GM18520 (cell line): ENCODE results near the gene ADGRL3.
"Not testable (repeated sequence)": the region's sequence is repeated elsewhere in the genome, so short reads cannot be mapped to it uniquely, and the experiment has no call there.

ENCODE experiments used
- ATAC-seq: cut with Tn5 transposase; IDR thresholded peaks from one replicate; pipeline ENCODE4 v1.9.1; 2021; ENCODE audit not compliant: unreplicated experiment

The ADGRL3 gene

DNA sequence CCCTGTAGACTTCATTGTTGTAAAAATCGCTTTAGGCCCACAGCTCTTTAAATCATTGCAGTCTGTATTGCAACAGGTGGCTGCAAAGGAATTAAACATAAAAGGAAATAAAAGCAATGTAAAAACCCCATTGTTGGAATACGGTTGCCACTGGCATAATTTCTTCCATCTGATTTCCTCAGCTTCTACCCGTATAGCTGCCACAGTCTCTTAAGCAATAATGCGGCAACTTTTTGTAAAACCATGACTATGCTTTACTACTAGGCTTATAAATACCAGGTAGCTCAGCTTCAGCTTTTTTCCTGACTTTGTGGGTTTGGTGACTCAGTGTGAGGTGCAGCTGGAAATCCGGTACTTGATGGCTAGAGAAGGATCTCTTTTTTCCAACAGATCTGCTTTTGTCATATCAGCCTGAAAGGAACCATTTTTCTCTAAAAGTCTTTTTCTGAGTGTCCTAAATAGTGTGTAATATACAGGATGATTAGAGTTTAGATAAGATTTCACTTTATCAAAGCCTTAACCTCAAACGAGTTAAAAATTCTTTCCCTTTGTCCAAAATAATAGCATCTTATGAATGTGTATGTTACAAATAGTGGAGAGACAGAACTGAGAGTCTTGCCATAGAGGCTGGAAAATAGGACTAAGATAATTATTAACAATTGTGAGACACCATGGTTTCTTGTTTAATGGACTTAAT, 268.0 kb downstream of the ADGRL3 start:
- ATAC-seq: no peak

DNA sequence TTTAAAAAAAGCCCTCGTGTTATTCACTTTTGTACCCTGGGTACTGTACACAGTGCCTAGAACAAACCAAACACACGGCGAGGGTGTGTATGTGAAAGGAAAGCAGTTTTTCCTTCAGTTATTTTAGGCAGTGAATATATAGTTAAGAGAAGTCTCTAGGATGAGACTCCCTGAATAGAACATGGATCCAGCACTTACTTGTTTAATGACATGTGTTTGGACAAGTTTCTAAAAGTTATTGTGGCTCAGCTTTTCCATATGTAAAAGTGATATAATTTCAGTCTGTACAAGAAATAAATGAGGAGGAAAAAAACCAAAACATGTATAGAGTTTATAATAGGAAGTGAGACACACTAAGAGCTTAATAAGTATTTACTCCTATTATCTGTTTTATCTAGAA, 273.2 kb downstream of the ADGRL3 start:
- no peak for ATAC-seq

DNA sequence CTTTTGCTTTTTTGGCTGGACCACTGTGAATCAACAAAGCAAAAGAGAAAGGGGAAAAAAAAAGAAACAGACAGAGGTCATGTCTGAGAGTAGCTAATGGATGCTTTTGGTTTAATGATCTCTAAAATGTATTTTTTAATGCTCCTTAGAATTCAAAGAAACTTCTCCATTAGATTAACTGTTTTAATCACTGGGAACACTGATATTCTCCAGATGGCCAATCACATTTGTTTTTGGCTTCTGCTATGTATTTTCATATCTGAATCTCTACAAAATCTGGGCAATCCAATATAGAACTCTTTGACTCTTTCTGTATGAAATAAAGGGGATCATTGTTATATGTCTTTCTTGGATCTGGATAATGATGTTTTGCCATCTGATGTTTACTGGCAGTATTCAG, 278.2 kb downstream of the ADGRL3 start:
- ATAC-seq: no peak

DNA sequence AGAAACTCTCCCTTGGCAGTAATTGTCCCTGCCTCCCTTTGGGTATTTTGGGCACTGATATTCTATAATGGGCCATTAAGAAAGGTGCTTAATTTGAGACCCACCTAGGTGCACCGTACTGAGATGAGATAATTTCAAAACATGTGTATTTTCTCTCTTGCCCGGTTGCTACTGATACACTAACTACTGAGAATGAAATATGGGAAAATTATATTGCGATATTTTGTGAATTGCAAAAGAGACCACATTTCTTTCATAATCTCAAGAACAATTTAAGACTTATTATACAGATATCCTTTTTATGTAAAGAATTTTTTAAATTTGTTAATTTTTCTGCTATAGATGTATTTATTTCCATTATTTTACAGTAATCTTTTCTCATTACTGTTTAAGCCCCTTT, 284.9 kb downstream of the ADGRL3 start:
- no peak for ATAC-seq

DNA sequence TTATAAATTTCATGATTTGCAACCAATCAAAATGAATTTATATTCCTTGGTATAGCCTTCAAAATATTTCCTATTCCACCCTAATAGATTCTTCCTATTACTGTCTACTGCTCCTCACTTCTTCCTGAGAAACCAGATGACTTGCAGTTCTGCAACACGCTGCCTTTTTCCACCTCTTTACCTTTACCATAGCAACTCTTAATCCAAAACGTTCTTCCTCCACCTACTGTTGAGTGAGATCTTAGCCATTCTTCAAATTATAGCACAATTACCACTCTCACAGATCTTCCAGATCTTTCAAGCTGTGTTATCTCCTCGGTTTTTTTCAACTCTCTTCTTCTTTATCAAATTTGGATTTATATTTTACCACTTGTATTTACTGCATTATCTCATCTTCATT, 289.8 kb downstream of the ADGRL3 start:
- ATAC-seq: no peak

DNA sequence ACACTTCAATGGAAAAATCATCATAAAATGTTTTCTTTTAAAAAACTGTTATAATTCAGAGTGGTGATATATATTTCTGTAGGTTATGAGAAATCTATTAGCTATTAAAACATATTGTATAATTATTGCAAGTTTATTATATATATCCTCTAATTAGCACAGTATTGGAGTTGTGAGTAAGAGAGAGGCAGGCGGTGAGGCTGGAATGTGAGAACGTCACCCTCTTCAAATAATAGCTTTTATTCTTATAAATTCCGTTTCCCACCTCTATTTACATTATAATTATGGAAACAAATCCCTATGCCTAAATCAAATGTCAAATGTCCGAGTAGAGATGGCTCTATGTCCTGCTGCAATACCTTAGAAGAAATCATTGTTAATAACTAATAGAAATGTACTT, 292.9 kb downstream of the ADGRL3 start:
- no peak for ATAC-seq

DNA sequence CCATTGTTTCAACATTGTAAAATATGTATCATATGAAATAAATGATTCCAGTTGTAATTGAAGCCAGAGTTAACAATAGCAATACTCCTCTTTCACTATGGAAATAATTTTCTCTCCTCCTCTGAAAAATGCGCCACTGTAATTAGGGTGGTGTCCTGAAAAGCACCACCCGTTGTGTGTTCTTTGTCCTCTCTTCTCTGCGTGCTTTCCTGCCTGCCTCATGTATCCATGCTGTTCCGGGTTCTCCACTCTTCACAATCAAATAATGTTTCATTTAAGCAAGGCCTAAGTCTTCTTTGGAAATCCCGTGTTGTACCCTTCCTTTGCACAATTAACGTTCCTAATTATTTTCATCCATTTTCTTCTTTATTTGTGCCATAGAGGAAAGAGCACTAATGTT, 293.3 kb downstream of the ADGRL3 start:
- ATAC-seq: no peak

DNA sequence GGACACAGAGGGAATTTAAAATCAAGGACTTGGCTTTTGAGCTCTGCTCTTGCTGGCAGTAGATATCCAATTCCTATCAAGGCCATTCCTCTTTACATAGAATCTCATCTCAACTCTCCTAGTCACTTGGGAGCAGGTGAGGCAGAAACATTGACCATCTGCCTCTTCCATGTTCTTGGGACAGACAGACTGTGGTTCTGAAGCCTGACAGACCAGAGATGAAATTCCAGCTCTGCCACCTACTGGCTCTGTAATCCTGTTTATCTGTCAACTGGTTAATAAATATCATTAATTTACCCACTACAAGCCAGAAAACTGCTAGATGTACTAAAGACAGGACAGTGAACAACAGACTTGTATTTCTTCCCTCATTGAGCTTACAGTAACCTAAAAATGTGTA, 300.8 kb downstream of the ADGRL3 start:
- ATAC-seq: no peak

DNA sequence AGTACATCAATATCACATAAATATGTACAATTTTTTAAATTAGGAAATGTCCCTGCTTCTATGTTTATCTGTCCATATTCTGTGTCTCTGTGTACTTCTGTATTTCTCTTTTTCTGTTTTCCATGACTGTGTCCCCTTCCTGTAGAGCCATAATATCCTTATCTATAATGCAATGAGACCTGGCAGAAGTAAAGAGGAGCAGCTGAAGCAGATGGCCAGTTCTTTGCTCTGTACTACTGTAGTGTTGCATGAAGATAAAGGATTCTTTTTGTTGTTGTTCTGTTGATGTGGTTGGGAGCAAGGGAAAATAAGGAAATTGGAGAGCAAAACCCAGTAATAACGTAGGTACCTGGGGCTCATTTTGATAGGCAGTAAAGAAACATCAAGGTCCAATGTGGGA, 301.7 kb downstream of the ADGRL3 start:
- no peak for ATAC-seq

DNA sequence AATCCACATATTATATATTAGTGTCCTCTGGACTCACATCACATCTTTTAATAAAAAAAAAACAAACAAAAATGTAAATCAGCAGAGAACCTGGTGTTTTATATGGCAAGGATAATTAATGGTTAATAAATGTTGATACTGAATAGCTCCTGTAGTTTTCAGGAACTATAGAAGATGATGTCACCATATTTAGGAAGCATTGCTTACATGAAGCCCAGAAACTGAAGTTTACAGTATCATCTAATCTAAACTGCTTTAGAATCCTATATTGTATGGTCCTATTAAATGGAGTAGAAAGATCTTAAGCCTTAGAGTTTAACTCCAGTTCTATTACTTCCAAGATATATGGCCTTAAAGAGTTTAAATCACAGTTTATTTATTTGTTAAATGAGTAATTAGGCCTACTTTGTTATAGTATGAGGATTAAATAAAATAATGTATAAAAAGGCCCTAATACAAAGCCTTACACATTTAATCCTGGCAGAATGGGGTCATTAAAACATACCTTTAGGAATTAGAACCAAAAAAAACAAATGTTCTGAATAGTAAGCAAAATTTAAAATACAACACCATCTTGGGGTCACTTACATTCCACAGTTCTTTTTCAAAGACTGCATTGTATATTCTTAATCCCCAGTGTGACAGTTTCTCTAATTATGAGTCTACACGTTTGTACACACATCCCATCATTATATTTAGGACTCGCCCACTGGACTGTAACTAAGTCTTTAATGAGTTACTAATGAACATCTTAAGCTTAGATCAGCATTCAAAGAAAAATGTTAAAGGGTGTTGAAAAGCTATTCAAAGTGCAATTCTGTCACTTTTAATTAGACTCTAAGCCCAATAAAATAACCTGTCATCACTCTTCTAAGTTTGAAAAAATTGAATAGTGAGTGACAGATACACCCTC, 305.9 kb downstream of the ADGRL3 start:
- ATAC-seq: no peak

DNA sequence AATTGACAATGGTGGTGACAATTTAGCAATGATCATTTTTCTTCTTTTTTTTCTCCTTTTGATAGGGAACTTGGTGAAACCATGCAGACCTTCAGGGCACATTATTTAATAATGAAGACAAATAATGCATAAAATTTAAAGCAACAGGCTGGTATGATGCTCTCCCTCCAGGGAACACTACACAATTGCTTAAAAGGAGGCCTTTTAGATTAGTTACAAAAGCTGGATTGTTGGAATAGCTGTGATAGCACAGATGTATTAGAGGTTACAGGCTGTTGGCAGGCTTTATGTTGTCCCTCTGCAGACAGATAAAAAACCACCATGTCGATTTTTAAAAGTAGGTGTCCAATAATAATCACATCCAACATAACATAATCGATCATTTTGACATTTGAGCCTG, 307.0 kb downstream of the ADGRL3 start:
- ATAC-seq: no peak

DNA sequence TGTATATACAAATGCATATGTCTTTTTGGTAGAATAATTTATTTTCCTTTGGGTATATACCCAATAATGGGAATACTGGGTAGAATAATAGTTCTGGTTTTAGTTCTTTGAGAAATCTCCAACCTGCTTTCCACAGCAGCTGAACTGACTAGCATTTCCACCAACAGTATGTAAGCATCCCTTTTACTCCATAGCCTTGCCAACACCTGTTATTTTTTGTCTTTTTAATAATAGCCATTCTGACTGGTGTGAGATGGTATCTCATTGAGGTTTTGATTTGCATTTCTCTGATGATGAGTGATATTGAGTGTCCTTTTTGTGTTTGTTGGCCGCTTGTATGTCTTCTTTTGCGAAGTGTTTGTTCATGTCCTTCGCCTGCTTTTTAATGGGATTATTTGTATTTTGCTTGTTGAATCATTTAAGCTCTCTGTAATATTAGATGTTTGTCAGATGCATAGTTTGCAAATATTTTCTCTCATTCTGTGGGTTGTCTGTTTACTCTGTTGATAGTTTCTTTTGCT, 309.7 kb downstream of the ADGRL3 start:
- ATAC-seq: not testable (repeated sequence)

DNA sequence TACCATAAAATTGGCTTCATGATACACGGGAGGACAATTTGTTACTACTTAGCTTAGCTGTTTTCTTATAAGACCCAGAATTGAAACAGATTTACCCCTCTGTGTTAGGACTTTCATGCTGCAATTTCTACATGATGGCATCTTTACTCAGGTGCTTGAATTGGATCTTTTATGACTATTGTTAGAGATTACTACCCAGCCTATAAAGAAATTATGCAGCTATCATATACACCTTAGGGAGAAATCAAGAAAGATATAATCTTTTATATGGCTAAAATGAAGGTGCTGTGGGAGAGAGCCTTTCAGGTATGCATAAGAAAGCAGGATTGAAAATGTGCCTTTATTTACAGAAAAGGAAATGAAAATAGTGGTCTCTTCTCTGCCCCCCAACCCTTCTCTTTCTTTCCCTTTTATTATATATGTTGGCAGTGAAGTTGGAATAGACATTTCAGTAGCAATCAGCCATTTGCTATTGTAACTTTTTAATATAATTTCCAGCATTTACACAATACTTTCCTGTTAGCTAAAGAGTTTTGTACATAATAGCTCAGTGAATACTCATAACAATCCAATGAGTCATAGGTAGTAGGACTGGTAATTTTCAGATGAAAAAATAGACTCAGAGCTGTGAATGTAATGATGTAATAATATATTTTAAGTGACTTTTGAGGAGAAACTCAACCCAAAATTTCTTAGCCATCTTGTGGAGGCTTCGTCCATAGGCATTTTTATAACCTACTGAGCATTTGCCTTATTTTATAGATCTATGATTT, 311.8 kb downstream of the ADGRL3 start:
- no peak for ATAC-seq

DNA sequence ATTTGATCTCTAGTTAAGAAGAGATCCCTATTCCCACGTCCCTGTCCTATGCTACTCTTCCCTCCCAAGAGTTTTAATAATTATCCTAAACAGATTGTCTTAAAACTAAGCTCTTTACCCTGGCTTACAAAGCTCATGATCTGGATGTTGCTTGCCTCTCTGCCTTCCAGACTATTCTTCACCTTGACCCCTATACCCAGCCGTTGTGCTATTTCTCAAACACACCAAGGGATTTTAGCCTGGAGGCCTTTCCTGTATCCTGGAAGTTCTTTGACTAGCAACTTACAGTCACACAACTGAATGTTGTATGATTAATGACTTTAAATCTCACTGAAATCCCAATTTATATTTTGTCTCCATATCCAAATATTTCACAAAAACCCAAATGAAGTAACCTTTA, 314.9 kb downstream of the ADGRL3 start:
- ATAC-seq: no peak

DNA sequence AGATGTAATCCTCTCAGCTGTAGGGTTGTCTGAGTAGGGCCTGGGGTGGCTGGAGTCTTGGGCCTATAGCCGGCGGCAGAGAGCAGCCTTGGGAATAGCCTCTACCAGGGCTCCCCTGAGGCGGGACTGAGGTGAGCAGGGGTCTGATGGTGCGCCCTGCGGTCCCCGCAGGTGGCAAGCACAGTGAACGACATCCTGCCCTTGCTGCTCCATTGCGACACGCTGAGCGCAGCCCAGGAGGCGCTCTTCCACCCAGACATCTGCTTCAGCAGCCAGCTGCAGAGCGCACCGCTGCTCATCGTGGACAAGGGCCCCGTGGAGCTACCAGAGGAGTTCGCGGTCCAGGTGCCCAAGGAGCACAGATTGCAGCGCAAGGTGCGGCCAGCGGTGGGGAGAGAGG, 317.0 kb downstream of the ADGRL3 start:
- no peak for ATAC-seq

DNA sequence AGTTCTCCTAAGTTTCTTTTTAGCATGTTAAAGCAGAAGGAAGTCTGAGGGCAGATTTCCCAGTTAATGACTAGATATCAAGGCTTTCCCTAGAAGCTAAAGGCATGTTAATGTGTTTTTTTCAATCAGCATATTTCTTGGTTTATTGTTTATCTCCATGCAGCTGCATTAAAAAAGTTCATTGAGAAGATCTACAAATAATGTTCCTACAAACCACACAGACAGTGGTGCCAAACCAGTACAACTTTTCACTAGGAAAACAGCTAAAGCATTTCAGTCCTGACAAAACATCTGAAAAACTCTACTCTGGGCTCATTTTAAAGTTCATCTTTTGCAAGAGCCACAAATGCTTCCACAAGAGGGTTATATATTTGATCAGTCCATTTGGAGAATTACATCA, 320.0 kb downstream of the ADGRL3 start:
- no peak for ATAC-seq

DNA sequence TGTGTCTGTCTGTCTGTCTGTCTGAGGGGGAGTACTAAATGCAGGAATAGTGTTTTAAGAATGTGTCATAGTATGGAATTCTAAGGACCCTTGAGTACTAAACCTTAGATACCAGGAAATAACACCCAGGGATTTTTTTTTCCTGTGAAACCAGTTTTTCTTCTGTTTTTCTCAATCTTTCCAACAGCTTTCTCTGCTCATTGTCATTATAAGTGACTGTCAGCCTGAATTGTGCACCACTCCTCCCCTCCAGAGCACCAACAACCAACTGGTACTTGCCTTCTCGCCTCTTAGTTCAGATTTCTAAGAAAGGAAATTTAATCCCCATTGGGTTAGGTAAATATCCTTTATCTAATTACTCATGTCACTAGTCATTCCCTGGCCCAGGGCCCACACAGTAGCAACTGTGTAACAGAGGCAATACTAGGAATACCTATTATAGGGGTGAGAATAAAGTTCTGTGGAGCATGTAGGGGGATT, 320.6 kb downstream of the ADGRL3 start:
- ATAC-seq: no peak

DNA sequence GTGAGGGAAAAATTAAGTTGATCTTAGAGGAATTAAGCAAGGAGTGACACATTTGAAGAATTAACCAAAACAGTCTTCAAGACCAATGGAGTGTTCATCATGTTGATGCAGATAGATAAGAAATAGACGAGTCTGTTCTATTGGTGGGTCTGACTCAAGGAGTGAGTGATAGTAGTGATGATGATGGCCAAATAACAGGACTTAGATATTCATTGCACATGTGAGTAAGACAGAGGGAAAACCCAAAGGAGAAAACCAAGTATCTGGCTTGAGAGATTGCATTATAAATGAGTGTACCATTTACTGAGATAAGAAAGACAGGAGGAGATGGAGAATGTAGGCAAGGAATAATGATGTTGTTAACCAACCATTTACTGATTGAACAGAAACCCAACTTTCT, 321.3 kb downstream of the ADGRL3 start:
- no peak for ATAC-seq

DNA sequence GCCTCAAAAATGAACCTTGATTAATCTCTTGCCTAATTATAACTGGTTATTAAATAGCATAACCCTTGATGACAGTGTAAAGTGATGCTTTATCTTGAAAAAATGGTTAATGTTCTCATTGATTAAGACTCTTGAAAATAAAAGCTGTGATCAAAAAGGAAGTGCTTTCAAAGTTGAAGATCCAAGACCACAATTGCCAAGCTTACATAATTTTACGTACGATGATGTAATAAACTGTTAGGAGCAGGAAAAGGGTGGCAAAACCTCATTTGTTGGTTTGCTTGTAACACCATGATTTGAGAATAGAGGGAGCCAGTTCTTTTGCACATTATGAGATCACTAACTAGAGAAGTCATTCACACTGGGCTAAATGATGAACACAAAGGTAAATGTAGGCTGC, 322.2 kb downstream of the ADGRL3 start:
- ATAC-seq: no peak

DNA sequence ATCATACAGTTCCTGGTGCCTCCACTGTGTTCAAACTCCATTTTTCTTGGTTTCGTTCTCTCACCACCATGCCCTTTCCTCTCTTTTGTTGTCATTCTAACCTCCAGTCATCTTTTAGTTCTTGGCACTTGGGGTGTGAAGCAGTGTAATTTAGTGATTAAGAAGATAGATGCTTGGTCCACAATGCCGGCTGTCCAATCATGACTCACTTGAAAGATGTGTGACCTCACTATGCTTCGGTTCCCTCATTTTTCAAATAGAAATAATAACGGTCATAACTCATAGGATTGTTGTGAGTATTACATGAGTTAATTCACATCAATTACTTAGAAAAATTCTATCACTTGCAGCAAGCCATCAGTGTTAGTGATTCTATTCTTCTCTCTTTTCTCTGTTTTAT, 327.8 kb downstream of the ADGRL3 start:
- no peak for ATAC-seq

DNA sequence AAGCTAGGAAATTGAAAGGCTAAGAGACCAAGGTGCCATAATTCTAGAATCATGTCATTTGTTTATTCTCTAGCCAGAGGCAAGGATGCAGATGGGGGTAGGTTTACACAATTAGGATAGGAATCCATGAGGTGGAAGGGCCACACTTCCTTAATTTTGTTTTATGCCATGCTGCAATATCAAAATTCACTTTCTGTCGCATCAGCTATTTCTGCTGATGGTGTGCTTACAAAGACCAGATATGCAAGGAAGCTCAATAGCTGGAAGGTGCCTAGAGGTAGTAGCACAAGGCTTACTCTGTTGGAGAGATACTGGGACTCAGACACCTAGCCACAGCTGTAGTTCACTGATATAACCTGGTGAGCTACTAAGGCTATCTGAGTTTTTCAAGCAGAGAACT, 328.5 kb downstream of the ADGRL3 start:
- ATAC-seq: no peak
